Activated T-helper 17 cell treated with anti-CD3 and anti-CD28 coated beads, Interleukin-2, amount 50 U/mL, for 72 hours (primary cell): ENCODE measurements around the gene TRIO. TPM values are rescaled to one million over a fixed set of nuclear protein-coding genes. Genes with fewer than 3 reads are reported as not detected.

Source experiments
- ATAC-seq: fragments of 150-1000 bp; cut with Tn5 transposase; replicated peaks from 2 replicates; pipeline ENCODE4 v1.10.0; 2021; ENCODE audit warnings: mild to moderate bottlenecking, moderate library complexity
- H3K27ac Mint-ChIP-seq: one replicate; pipeline ENCODE4 v1.8.0; 2022; ENCODE audit warnings: mixed read lengths
- H3K27me3 Mint-ChIP-seq: one replicate; pipeline ENCODE4 v1.8.0; 2022; ENCODE audit warnings: mixed read lengths
- H3K36me3 Mint-ChIP-seq: one replicate; pipeline ENCODE4 v1.8.0; 2022; ENCODE audit warnings: low read depth, mild to moderate bottlenecking, mixed read lengths
- H3K4me1 Mint-ChIP-seq: one replicate; pipeline ENCODE4 v1.8.0; 2022; ENCODE audit warnings: mixed read lengths
- H3K4me3 Mint-ChIP-seq: one replicate; pipeline ENCODE4 v1.8.0; 2022; ENCODE audit warnings: mild to moderate bottlenecking, mixed read lengths
- H3K9me3 Mint-ChIP-seq: one replicate; pipeline ENCODE4 v1.8.0; 2022; ENCODE audit warnings: mixed read lengths
- total RNA-seq, 2 donors: library from RNA; stranded (reverse); gene quantifications; one replicate each; pipeline ENCODE4 v1.2.3, GENCODE V29; 2022

TRIO gene
- total RNA-seq, 2 donors from 2014 or later, result 13.6 to 21.5 TPM

DNA sequence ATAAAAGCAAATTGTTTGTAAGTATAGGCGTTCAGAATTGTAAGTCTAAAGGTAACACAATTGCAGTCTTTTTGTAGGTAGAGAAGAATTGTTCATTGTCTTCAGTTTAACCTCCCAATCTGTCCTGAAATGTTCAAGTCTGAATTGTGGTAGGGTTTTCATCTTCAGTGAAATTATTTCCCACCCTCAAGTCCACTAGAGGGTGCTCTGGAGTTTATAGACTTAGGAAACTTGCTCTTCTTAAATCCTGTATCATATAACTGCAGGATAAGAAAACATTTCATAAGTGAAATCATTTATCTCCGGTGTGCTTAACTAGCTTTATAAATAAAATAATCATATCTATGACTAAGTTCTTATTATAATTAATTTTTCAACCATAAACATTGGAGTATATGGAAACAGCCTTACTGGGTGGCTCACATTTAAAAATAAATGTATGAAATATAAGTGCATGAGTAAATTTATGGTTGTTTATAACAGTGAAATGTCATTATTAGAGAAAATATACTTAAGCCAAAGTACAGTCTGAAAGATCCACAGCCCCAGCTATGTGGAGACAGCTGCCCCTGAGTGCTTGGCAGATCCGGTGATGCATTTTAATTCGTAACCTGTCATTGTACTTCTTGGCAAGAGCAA is 256.0 kb downstream of the TRIO start:
- no peak overlapping the region for H3K4me3 Mint-ChIP-seq
- peaks cover 6% of the 10 kb centered on the region for H3K9me3 Mint-ChIP-seq
- no peak overlapping the region for H3K27ac Mint-ChIP-seq
- no peaks in the 10 kb centered on the region for H3K36me3 Mint-ChIP-seq
- peaks cover 15% of the 10 kb centered on the region for H3K4me1 Mint-ChIP-seq
- ATAC-seq, result peak; percentile 47
- H3K27me3 Mint-ChIP-seq, result peaks cover 3% of the 10 kb centered on the region

DNA sequence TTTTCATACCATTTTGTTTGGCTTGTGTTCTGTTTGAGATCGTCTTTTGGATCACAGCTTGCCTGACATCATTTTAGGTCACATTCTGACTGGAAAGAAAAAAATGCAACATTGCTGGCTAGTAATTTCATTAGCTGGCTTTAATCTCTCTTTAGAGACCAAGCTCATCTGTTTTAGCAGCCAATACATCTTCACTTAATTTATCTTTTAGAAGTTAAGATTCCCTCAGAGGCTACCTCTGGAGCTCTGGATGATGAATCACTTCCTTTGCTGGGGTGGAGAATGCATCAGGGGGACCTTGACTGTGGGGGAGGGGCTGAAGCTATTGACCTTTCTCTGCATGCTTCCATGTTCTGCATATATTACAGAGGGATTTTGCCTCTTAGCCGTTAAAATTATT is 256.9 kb downstream of the TRIO start:
- H3K27me3 Mint-ChIP-seq, result peaks cover 3% of the 10 kb centered on the region
- no peak overlapping the region for H3K27ac Mint-ChIP-seq
- H3K4me3 Mint-ChIP-seq, result no peak overlapping the region
- no peaks in the 10 kb centered on the region for H3K36me3 Mint-ChIP-seq
- ATAC-seq, result no peak
- peaks cover 15% of the 10 kb centered on the region for H3K4me1 Mint-ChIP-seq
- H3K9me3 Mint-ChIP-seq, result peaks cover 6% of the 10 kb centered on the region

DNA sequence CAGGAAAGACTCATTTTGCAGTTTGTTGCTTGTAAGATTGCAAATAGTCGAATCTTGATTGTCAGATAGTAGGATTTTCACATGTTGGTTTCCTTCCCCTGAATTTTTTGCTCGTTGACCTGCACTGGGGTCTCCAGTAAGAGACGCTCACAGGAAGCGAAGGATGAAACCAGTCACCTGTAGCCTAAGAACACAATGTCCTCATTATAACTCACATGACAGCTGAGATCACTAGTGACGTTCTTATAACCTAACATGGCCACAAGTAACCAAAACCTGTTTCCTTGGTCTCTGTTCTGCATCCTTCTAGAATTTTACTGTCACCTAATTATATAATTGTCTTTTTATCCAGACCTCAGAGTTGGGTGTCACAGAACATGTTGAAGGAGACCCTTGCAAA is 257.5 kb downstream of the TRIO start:
- Mint-ChIP-seq H3K27me3 (peaks cover 3% of the 10 kb centered on the region), H3K27ac (peak overlapping the region; percentile 61), H3K4me1 (peaks cover 15% of the 10 kb centered on the region), H3K9me3 (peaks cover 6% of the 10 kb centered on the region), H3K4me3 (no peak overlapping the region), H3K36me3 (no peaks in the 10 kb centered on the region)
- no peak for ATAC-seq

DNA sequence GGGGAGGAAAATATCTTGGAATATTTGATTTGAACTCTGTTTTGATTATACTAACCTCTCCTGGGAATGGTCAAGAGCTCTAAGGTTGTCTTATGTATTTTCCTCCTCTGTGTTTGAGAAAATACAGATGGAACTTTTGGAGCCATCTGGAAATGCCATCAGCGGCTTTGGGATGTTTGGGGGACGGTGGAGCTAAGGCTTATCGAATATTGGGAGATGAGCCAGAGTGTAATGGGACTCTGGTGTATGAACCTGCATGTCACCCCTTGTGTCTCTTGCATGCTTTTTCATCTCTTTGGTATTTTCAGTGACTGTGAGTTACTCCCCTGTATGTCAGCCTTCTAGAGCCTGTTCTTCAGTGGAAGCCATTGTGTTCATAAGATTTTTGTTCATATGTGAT is 258.5 kb downstream of the TRIO start:
- no peaks in the 10 kb centered on the region for H3K36me3 Mint-ChIP-seq
- no peak for ATAC-seq
- H3K27ac Mint-ChIP-seq, result peak overlapping the region; percentile 61
- H3K9me3 Mint-ChIP-seq, result peaks cover 6% of the 10 kb centered on the region
- peaks cover 3% of the 10 kb centered on the region for H3K27me3 Mint-ChIP-seq
- peaks cover 15% of the 10 kb centered on the region for H3K4me1 Mint-ChIP-seq
- no peak overlapping the region for H3K4me3 Mint-ChIP-seq

DNA sequence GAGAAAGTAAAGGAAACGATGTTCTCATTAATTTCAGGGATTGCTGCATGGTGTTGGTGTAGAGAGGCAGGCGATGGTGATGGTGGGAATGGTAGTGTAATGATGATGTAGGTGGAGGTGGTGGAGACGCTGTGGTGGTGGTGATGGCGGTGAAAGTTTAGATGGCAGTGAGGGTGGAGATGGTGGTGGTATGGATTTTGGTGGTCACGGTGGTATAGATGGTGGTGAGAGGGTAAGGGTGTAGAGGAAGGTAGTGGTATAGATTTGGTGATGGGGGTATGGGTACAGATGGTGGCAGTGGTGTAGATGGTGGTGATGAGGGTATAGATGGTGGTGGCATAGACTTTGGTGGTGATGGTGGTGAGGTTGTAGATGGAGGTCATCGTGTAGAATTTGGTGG is 259.3 kb downstream of the TRIO start:
- Mint-ChIP-seq H3K27ac (peak overlapping the region; percentile 59), H3K36me3 (no peaks in the 10 kb centered on the region), H3K4me3 (no peak overlapping the region), H3K27me3 (peaks cover 3% of the 10 kb centered on the region), H3K4me1 (peaks cover 15% of the 10 kb centered on the region), H3K9me3 (peaks cover 6% of the 10 kb centered on the region)
- no peak for ATAC-seq

DNA sequence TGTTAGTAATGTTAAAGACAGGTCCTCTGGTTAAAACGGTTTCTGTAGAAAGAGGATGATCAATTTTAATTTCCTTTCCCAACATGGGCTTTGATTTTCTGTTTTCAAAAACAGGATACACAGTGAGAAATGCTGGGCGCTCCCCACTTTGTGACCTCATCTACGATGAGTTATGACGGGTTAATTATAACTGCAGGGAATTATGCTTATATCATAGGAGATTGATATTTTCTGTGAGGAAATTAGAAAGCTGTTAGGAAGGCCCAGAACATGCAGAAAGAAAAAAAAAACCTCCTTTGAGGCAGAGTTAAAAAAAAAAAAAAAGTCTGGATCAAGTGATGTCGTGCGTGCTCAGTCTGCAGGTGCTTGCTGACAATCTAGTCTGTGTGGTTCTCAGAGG is 261.6 kb downstream of the TRIO start:
- H3K27ac Mint-ChIP-seq, result no peak overlapping the region

DNA sequence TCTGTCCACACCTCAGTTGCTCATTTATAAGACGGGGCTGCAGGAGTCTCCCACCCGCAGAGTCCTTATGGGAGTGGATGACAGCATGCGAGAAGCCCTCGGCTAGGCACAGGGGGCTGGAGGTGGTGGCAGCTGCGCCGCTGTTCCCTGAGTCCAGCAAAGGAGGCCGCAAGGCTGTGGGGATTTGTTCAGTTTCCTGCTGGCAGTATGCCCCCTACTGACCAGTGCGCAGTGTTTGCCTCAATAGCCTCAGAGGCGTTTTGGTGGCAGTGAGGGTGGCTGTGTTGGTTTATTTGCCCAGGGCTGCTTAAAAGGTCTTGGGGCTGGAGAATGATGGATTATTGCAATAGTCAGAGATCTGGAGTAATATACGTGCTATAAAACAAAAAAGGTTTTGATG is 262.1 kb downstream of the TRIO start:
- no peaks in the 10 kb centered on the region for H3K36me3 Mint-ChIP-seq
- peaks cover 6% of the 10 kb centered on the region for H3K9me3 Mint-ChIP-seq
- no peak for ATAC-seq
- H3K27me3 Mint-ChIP-seq, result peaks cover 3% of the 10 kb centered on the region
- no peak overlapping the region for H3K27ac Mint-ChIP-seq
- no peak overlapping the region for H3K4me3 Mint-ChIP-seq
- H3K4me1 Mint-ChIP-seq, result peaks cover 15% of the 10 kb centered on the region

More for the DNA sequence above, 261.6 kb downstream of the TRIO start:
- Mint-ChIP-seq H3K36me3 (no peaks in the 10 kb centered on the region), H3K4me3 (no peak overlapping the region), H3K27me3 (peaks cover 3% of the 10 kb centered on the region), H3K4me1 (peaks cover 15% of the 10 kb centered on the region), H3K9me3 (peaks cover 6% of the 10 kb centered on the region)
- ATAC-seq, result no peak

DNA sequence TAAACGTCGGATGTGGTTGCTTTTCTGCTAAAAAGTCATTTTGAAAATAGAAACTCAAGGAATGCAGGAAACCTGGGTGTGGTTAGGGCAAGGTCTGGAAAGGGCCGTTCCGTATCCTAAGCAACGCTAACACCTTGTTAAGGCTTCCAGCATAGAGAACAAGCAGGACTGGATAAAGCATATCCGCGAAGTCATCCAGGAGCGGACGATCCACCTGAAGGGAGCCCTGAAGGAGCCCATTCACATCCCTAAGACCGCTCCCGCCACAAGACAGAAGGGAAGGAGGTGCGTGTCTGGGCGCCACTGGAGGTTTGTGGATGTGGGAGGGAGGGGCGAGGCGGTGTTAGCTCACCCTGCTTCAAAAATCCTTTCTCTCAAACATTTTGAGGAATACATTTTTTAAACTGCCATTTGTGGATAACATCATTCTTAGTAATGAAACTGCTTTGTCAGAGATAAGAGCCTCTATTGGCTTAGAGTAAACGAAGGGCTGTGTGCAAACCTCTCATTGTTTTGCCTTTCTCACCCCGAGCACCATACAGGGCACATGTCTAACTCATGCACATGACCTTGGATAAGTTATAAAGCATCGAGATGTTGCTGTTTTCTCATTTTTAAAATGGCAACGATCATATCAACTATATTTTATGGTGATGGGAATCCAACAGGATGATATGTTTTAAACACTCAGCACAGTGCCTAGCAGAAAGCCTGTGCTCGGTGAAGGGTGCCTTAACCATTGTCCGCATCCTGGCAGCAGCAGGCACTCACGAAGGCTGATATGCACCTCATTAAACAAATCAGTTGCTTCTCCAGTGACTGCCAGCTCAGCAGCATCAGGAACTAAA is 262.8 kb downstream of the TRIO start:
- Mint-ChIP-seq H3K4me3 (no peak overlapping the region), H3K27ac (no peak overlapping the region), H3K4me1 (peaks cover 15% of the 10 kb centered on the region), H3K9me3 (peaks cover 6% of the 10 kb centered on the region), H3K27me3 (peaks cover 3% of the 10 kb centered on the region), H3K36me3 (no peaks in the 10 kb centered on the region)
- ATAC-seq, result no peak

DNA sequence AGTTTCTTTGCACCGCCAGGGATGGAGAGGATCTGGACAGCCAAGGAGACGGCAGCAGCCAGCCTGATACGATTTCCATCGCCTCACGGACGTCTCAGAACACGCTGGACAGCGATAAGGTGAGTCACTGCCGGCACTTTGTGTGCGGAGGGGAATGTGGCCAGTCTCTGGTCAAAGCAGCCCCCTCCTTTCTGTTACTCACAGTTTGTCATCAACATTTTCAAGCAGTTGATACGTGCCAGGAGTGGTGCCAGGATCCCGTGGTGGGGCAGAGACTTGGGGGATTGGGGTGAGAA is 263.4 kb downstream of the TRIO start:
- Mint-ChIP-seq H3K27me3 (peaks cover 3% of the 10 kb centered on the region), H3K9me3 (peaks cover 6% of the 10 kb centered on the region), H3K4me3 (no peak overlapping the region), H3K4me1 (peaks cover 10% of the 10 kb centered on the region), H3K36me3 (no peaks in the 10 kb centered on the region), H3K27ac (no peak overlapping the region)
- ATAC-seq, result no peak

DNA sequence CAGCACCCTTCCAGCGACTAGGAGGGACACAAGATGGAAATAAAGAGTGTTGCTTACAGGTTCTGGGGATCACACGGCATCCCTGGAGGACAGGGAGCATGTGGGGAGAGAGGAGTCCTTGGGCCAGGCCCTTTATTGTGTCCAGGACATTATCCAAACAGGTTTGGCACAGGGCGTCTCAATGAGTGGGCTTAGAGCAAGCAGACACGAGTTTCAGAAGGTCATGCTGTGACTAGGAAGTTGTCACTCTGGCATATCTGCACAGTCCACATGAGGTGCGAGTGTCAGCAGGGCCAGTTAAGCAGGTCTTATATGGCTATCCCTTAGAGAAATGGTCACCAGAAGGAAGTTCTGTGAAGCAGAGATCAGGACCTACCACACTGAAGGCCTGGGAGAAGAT is 263.9 kb downstream of the TRIO start:
- no peak for ATAC-seq
- no peak overlapping the region for H3K4me3 Mint-ChIP-seq
- peaks cover 3% of the 10 kb centered on the region for H3K27me3 Mint-ChIP-seq
- H3K9me3 Mint-ChIP-seq, result peaks cover 6% of the 10 kb centered on the region
- H3K27ac Mint-ChIP-seq, result no peak overlapping the region
- peaks cover 10% of the 10 kb centered on the region for H3K4me1 Mint-ChIP-seq
- no peaks in the 10 kb centered on the region for H3K36me3 Mint-ChIP-seq

DNA sequence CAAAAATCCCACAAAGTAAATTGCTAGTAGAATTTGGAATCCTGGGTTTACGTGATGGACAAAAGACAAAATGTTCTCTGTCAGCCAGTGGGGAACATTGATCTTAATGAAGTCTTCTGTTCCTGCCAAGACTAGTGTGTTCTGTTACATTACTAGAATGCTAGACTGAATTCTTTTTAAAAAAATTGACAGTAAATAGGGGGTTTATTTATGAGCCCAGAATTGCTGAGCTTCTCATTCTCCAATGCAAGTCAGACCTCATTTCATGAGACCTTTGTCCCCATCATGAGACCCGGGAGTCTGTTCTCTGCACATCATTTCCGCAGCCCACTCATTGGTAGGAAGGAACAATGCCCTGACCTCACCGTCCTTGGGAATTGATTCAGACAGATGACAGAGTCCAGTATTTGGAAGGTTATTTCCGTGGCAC is 264.6 kb downstream of the TRIO start:
- no peak overlapping the region for H3K27ac Mint-ChIP-seq
- H3K9me3 Mint-ChIP-seq, result peaks cover 2% of the 10 kb centered on the region
- ATAC-seq, result no peak
- H3K4me3 Mint-ChIP-seq, result no peak overlapping the region
- H3K4me1 Mint-ChIP-seq, result peaks cover 2% of the 10 kb centered on the region
- no peaks in the 10 kb centered on the region for H3K27me3 Mint-ChIP-seq
- H3K36me3 Mint-ChIP-seq, result no peaks in the 10 kb centered on the region

DNA sequence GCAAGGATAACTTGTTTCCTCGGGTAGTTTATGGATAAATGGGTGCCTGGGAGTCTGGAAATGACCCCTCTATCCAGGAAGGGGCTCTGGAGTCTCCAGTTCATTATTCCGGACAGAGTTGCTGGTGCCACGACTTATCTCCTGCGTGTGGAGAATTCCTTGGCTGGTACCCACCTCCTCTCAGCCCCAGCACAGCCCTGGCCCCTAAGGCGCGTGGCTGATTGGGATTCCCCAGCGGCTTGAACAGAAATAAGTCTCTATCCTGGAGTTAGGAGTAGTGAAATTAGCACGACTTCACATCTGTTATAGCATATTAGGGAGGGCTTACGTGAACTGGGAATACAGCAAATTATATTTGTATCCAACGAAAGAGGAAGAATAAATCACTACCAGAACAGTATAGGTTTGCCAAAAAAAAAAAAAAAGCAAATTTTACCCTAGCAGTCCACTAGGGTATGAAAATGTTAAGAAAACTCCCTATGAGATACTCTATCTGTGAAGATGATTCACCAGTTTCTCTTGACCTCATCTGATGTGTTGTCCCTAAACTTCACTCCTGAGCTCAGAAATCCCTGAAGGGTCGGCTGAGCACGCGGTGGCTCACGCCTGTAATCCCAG is 265.9 kb downstream of the TRIO start:
- Mint-ChIP-seq H3K4me3 (no peak overlapping the region), H3K4me1 (peaks cover 12% of the 10 kb centered on the region), H3K9me3 (no peaks in the 10 kb centered on the region), H3K36me3 (peaks cover 7% of the 10 kb centered on the region), H3K27ac (no peak overlapping the region), H3K27me3 (no peaks in the 10 kb centered on the region)
- peak; percentile 54 for ATAC-seq

DNA sequence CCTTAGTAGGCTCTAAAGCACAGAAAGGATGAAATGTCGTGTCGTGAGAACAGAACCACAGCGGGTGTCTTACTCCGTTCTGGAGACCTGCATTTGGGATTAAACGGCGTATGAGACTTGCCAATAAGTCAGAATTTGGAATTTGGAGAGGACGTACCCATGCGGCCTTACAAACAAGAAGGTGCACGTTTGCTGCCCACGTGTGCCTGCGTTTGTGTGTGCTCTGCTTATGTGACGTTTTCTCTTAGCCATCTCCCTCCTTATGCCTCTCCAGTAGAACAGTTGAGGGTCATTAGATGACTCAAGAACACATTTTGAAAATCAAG is 266.9 kb downstream of the TRIO start:
- Mint-ChIP-seq H3K36me3 (peaks cover 15% of the 10 kb centered on the region), H3K9me3 (no peaks in the 10 kb centered on the region)

DNA sequence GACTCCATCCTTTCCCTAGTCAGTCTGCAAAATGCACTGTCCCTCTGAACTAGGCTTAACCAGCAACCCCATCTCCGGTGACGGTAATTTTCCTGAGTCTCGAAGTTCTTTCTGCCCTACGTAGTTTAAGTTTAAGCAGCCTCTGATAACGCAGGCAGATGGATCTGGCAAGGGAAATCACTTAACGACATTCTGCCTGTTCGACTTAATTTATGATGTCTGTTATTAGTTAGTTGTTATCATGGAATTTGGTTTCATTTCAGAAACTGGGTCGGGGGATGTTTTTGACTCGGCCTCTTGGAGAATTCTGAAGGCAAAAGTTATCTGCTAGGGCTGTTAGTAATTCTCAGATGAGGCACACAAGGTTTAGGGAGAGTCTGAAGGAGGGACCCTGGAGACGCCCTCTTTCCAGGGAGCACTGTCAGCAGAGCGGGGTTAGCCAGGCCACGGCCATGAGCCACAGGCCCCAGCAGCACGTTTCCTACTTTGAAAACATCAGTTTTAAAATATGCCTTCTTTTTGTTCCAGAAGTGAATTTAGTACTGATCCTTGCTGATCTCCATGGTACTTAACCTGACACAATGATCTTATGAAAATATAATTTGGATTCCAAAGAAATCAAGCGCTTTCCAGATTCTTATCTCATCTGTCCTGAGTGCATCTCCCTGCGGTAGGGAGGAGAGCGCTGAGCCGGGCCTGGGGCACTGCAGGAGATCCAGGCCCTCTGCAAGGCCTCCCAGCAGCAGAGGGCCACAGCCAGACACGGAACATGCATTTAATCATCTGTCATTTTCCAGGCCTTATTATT is 267.5 kb downstream of the TRIO start:
- H3K4me1 Mint-ChIP-seq, result peaks cover 27% of the 10 kb centered on the region
- H3K36me3 Mint-ChIP-seq, result peaks cover 21% of the 10 kb centered on the region
- H3K27ac Mint-ChIP-seq, result peak overlapping the region; percentile 63
- H3K9me3 Mint-ChIP-seq, result no peaks in the 10 kb centered on the region
- no peaks in the 10 kb centered on the region for H3K27me3 Mint-ChIP-seq
- no peak for ATAC-seq
- H3K4me3 Mint-ChIP-seq, result no peak overlapping the region

More for the DNA sequence above, 266.9 kb downstream of the TRIO start:
- Mint-ChIP-seq H3K4me3 (no peak overlapping the region), H3K27me3 (no peaks in the 10 kb centered on the region), H3K4me1 (peaks cover 22% of the 10 kb centered on the region), H3K27ac (no peak overlapping the region)
- no peak for ATAC-seq
